Measurements from ENCODE around the gene PILRB. TPM values are rescaled to one million over a fixed set of nuclear protein-coding genes. Genes with fewer than 3 reads are reported as not detected.

Gene PILRB
- polyA plus RNA-seq, 2 donors: 22.9 to 79.2 TPM

GRCh38 chr7:100415448-100415847 is 57.5 kb downstream of the PILRB start:
- H3K27ac ChIP-seq (ENCODE audit: low read depth in 2 of 2, low read length in 1 of 2): no peak overlapping the region
- no peak overlapping the region for H3K4me3 ChIP-seq (ENCODE audit: low read depth in 1 of 2, low read length in 2 of 2)
- H3K4me1 ChIP-seq (ENCODE audit: control insufficient read depth in 2 of 2, insufficient read depth in 2 of 2, low read length in 1 of 2): no peaks in the 10 kb centered on the region
- H3K27me3 ChIP-seq (ENCODE audit: control insufficient read depth in 1 of 2, insufficient read depth in 2 of 2, low read length in 2 of 2): no peaks in the 10 kb centered on the region
- H3K9me3 ChIP-seq (ENCODE audit: control insufficient read depth in 2 of 2, insufficient read depth in 1 of 2, low read depth in 1 of 2, low read length in 1 of 2): no peaks in the 10 kb centered on the region
- H3K36me3 ChIP-seq (ENCODE audit: control insufficient read depth in 2 of 2, insufficient read depth in 2 of 2, low read length in 1 of 2): no peaks in the 10 kb centered on the region
- 90 to 95% methylated on average over 5 of the region's 5 CpGs for WGBS, 2 donors

Other genes with a start within 250 kb of the PILRB start
- 10 to 100 TPM; 23.3 to 29.6 TPM for gene TAF6, start 238.8 kb upstream of the PILRB start, polyA plus RNA-seq
- 1 to 10 TPM; 5.5 to 5.8 TPM for gene CNPY4, start 238.5 kb upstream of the PILRB start, polyA plus RNA-seq
- 1 to 10 TPM; 2.7 to 3.7 TPM for gene MBLAC1, start 231.2 kb upstream of the PILRB start, polyA plus RNA-seq
- gene LAMTOR4, start 209.2 kb upstream of the PILRB start, polyA plus RNA-seq: 100 to 1,000 TPM in 1 of 2 donors, 10 to 100 TPM in 1; 85.7 to 138 TPM
- gene TRAPPC14, start 199.4 kb upstream of the PILRB start, polyA plus RNA-seq: 10 to 100 TPM; 18.5 to 27.2 TPM
- 1 to 10 TPM; 4.4 to 5.1 TPM for gene GAL3ST4, start 189.5 kb upstream of the PILRB start, polyA plus RNA-seq
- gene GPC2, start 180.7 kb upstream of the PILRB start, polyA plus RNA-seq: 1 to 10 TPM; 1.1 to 2.2 TPM
- under 1 TPM; 0.25 to 0.73 TPM for gene STAG3, start 180.2 kb upstream of the PILRB start, polyA plus RNA-seq
- under 1 TPM; 0.24 to 0.31 TPM for gene PVRIG, start 138.2 kb upstream of the PILRB start, polyA plus RNA-seq
- gene SPDYE3, start 50.4 kb upstream of the PILRB start, polyA plus RNA-seq: under 1 TPM; 0.05 to 0.10 TPM
- 1 to 10 TPM in 1 of 2 donors, under 1 TPM in 1; 0.85 to 1.7 TPM for gene PILRA, start 15.4 kb downstream of the PILRB start, polyA plus RNA-seq
- gene ZCWPW1, start 70.6 kb downstream of the PILRB start, polyA plus RNA-seq: 1 to 10 TPM; 2.2 to 2.8 TPM
- gene MEPCE, start 71.7 kb downstream of the PILRB start, polyA plus RNA-seq: 10 to 100 TPM; 18.0 to 21.8 TPM
- gene PPP1R35, start 78.4 kb downstream of the PILRB start, polyA plus RNA-seq: 10 to 100 TPM; 32.1 to 61.5 TPM
- under 1 TPM; 0.31 to 0.65 TPM for gene SPACDR, start 106.1 kb downstream of the PILRB start, polyA plus RNA-seq
- 10 to 100 TPM; 40.0 to 60.0 TPM for gene TSC22D4, start 121.1 kb downstream of the PILRB start, polyA plus RNA-seq
- gene NYAP1, start 125.8 kb downstream of the PILRB start, polyA plus RNA-seq: 1 to 10 TPM in 1 of 2 donors, under 1 TPM in 1; 0.32 to 1.3 TPM
- 10 to 100 TPM; 15.8 to 37.9 TPM for gene AGFG2, start 181.1 kb downstream of the PILRB start, polyA plus RNA-seq
- 1 to 10 TPM; 1.5 to 3.3 TPM for gene SAP25, start 215.8 kb downstream of the PILRB start, polyA plus RNA-seq
- 10 to 100 TPM; 32.3 to 73.4 TPM for gene LRCH4, start 228.0 kb downstream of the PILRB start, polyA plus RNA-seq
- gene FBXO24, start 228.2 kb downstream of the PILRB start, polyA plus RNA-seq: under 1 TPM; 0.33 to 0.81 TPM
- gene PCOLCE, start 244.2 kb downstream of the PILRB start, polyA plus RNA-seq: 10 to 100 TPM in 1 of 2 donors, 1 to 10 TPM in 1; 9.9 to 11.0 TPM

Data from esophagus (tissue), 2 donors.